Measurements from ENCODE around the gene COMMD3. TPM values are rescaled to one million over a fixed set of nuclear protein-coding genes. Genes with fewer than 3 reads are reported as not detected.
A peak's percentile ranks its signal among the peaks of the same experiment; 100 is the strongest.

COMMD3 gene
- total RNA-seq: 51.0 TPM
- long read RNA-seq, transcript COMMD3-201 (8 exons, 1,342 nt): major isoform, 27 of 43 reads
- long read RNA-seq, partial matches to known transcripts: 5 of 43 reads
- long read RNA-seq, other reads (novel, unspliced or antisense): 6 of 43 reads

- Histone ChIP-seq H3K36me3 (no peaks in the 10 kb centered on the region), H3K27ac (peak within 1 kb of the TSS; percentile 91), H3K9me3 (no peaks in the 10 kb centered on the region), H3K4me1 (peaks cover 25% of the 10 kb centered on the region), H3K4me3 (peak within 1 kb of the TSS; percentile 86), H3K27me3 (ENCODE audit: low read depth) (no peaks in the 10 kb centered on the region)
- ATAC-seq (peak; percentile 94), DNase-seq (peak; percentile 91)
- TF ChIP-seq, protein P1, sequence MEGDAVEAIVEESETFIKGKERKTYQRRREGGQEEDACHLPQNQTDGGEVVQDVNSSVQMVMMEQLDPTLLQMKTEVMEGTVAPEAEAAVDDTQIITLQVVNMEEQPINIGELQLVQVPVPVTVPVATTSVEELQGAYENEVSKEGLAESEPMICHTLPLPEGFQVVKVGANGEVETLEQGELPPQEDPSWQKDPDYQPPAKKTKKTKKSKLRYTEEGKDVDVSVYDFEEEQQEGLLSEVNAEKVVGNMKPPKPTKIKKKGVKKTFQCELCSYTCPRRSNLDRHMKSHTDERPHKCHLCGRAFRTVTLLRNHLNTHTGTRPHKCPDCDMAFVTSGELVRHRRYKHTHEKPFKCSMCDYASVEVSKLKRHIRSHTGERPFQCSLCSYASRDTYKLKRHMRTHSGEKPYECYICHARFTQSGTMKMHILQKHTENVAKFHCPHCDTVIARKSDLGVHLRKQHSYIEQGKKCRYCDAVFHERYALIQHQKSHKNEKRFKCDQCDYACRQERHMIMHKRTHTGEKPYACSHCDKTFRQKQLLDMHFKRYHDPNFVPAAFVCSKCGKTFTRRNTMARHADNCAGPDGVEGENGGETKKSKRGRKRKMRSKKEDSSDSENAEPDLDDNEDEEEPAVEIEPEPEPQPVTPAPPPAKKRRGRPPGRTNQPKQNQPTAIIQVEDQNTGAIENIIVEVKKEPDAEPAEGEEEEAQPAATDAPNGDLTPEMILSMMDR (IDR thresholded peaks at IDR 0.05): no peak
- intact Hi-C loops (cut with DNase I): no loop called here
Observed at GRCh38 chr10:22316286-22317075, at the start of gene COMMD3. Gene COMMD3 (plus strand): TSS chr10:22316388. CDS start chr10:22316418, 30 bp downstream.

- no peak overlapping the region for H3K4me3 ChIP-seq
- no peak overlapping the region for H3K27ac ChIP-seq
- peaks cover 18% of the 10 kb centered on the region for H3K27me3 ChIP-seq (ENCODE audit: low read depth)
- no peaks in the 10 kb centered on the region for H3K9me3 ChIP-seq
- ATAC-seq (no peak), DNase-seq (no peak)
- intact Hi-C loops (cut with DNase I): no loop called here
- no peaks in the 10 kb centered on the region for H3K36me3 ChIP-seq
- TF ChIP-seq, protein P1 (IDR thresholded peaks at IDR 0.05): no peak
- no peaks in the 10 kb centered on the region for H3K4me1 ChIP-seq
Observed at GRCh38 chr10:22268503-22268902, 47.7 kb upstream of the COMMD3 start.

- intact Hi-C loops (cut with DNase I): no loop called here
- TF ChIP-seq, protein P1 (IDR thresholded peaks at IDR 0.05): no peak
- no peak for ATAC-seq
- Histone ChIP-seq H3K9me3 (no peaks in the 10 kb centered on the region), H3K27me3 (ENCODE audit: low read depth) (peaks cover 3% of the 10 kb centered on the region), H3K36me3 (no peaks in the 10 kb centered on the region), H3K4me1 (no peaks in the 10 kb centered on the region), H3K4me3 (no peak overlapping the region), H3K27ac (no peak overlapping the region)
- no peak for DNase-seq
Observed at GRCh38 chr10:22271786-22272185, 44.4 kb upstream of the COMMD3 start.

DNA sequence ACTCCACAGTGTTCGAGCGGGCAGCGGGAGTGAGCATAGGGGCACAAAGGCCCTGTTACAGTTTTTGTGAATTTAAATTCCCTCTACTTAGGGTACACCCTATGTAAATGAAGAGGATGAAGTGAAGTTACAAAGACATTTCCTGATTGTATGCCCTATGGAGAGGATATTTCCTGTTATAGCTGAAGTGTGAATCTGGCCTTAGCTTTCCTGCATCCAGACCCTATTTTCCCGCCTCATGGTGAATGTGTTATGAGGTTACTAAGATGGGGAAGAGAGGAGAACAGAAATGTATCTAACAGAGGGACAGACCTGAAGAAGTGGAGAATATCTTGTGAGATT is 37.8 kb upstream of the COMMD3 start:
- Histone ChIP-seq H3K27me3 (ENCODE audit: low read depth) (peaks cover 1% of the 10 kb centered on the region), H3K4me3 (no peak overlapping the region), H3K4me1 (no peaks in the 10 kb centered on the region), H3K27ac (no peak overlapping the region), H3K9me3 (no peaks in the 10 kb centered on the region), H3K36me3 (no peaks in the 10 kb centered on the region)
- intact Hi-C loops (cut with DNase I): no loop called here
- TF ChIP-seq, protein P1 (IDR thresholded peaks at IDR 0.05): no peak
- ATAC-seq (no peak), DNase-seq (no peak)

DNA sequence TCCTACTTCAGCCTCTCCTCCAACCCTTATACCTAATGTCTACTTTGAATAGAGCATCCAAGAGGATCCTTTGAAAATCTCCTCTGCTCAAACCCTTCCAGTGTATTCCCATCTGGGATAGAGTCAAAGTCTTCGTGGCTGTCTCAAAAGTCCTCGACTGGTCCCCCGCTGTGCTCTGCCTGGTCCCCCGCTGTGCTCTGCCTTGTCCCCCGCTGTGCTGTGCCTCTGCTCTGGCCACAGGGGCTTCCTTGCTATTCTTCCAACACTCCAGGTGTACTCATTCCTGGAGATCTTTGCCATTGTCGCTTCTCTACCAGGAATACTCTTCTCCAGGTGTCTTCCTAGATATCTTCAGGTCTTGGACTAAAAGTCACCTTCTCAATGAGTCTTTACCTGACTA is 36.1 kb upstream of the COMMD3 start:
- no peak for DNase-seq
- intact Hi-C loops (cut with DNase I): no loop called here
- Histone ChIP-seq H3K27me3 (ENCODE audit: low read depth) (no peaks in the 10 kb centered on the region), H3K4me1 (no peaks in the 10 kb centered on the region), H3K27ac (no peak overlapping the region), H3K36me3 (no peaks in the 10 kb centered on the region), H3K4me3 (no peak overlapping the region), H3K9me3 (no peaks in the 10 kb centered on the region)
- ATAC-seq: no peak
- TF ChIP-seq, protein P1 (IDR thresholded peaks at IDR 0.05): no peak
